K562 (cell line): ENCODE results near the gene SLC9A3. TPM values are rescaled to one million over a fixed set of nuclear protein-coding genes. Genes with fewer than 3 reads are reported as not detected.

ENCODE experiments used
- ATAC-seq: fragments of 200-7000 bp; cut with Tn5 transposase; 3 replicates; pipeline ENCODE4 v1.9.1; 2020; ENCODE audit warnings: moderate library complexity
- BruUV-seq: library from RNA; stranded (reverse); fragments of 400-500 nt; replicated peaks from 2 replicates; lab custom pipeline; 2021; lab: Mats Ljungman, UMichigan
- CTCF ChIA-PET: fragments of 300-600 bp; formaldehyde crosslinking; extraction: SDS; loops from one replicate; lab custom pipeline; 2021; ENCODE audit warnings: low intra/inter-chr PET ratio; lab: Yijun Ruan, JAX
- POLR2A ChIA-PET: fragments of 300-600, 350-650 bp; sonication (Branson Sonifier 250); formaldehyde crosslinking; extraction: SDS; loops from one replicate; lab custom pipeline; 2021; ENCODE audit warnings: antibody characterized with exemption, inconsistent platforms; lab: Yijun Ruan, JAX
- DNase-seq, 4 experiments: peaks; one replicate each; pipeline versions ENCODE4 v3.0.0 to v3.0.0-alpha.2; 2011 to 2018; ENCODE audit warnings: low spot score in 3 of 4, mixed read lengths in 3 of 4; ENCODE audit errors: extremely low read depth in 1 of 4
- FAIRE-seq: peaks from 2 replicates; lab custom pipeline; 2011; peaks lifted over from hg19 to GRCh38; lab: Jason Lieb, UNC
- H2AFZ ChIP-seq: 2 replicates; pipeline ENCODE4 v1.6.0; 2011; ENCODE audit warnings: low read depth, low read length, control low read depth, inconsistent platforms
- H3K27ac ChIP-seq: fragments of 200-600 bp; 3 replicates; pipeline ENCODE4 v1.8.0; 2011; ENCODE audit warnings: low read depth, mild to moderate bottlenecking, control low read depth, inconsistent platforms, low read length, moderate library complexity, mixed read lengths; ENCODE audit errors: extremely low read depth
- H3K27me3 ChIP-seq, 2 experiments: fragments of 300-600 bp in 1 of 2; 2 replicates in 1 of 2; 3 replicates in 1 of 2; pipeline versions ENCODE4 v1.6.0 to v1.8.0; 2011; ENCODE audit warnings: inconsistent platforms in 2 of 2, low read length in 2 of 2, mild to moderate bottlenecking in 1 of 2, mixed read lengths in 1 of 2, moderate library complexity in 1 of 2; ENCODE audit not compliant: control insufficient read depth in 2 of 2, insufficient read depth in 2 of 2
- H3K36me3 ChIP-seq: fragments of 300-600 bp; 3 replicates; pipeline ENCODE4 v1.8.0; 2011; ENCODE audit warnings: mild to moderate bottlenecking, low read length, inconsistent platforms; ENCODE audit not compliant: control insufficient read depth, insufficient read depth
- H3K4me1 ChIP-seq, 2 experiments: fragments of 200-600 bp in 1 of 2; replicated peaks in 1 of 2; 2 replicates in 1 of 2; 3 replicates in 1 of 2; pipeline versions ENCODE4 v1.5.1 to v1.8.0; 2011; ENCODE audit warnings: inconsistent platforms in 2 of 2, low read length in 2 of 2, mild to moderate bottlenecking in 1 of 2, mixed read lengths in 1 of 2, moderate library complexity in 1 of 2; ENCODE audit not compliant: control insufficient read depth in 2 of 2, insufficient read depth in 2 of 2
- H3K4me2 ChIP-seq: 2 replicates; pipeline ENCODE4 v1.6.1; 2011; ENCODE audit warnings: low read length, control low read depth, inconsistent platforms, mixed read lengths; ENCODE audit not compliant: insufficient read depth
- H3K4me3 ChIP-seq: fragments of 200-600 bp; sonication (generic), shearing (Covaris generic); 2 replicates; pipeline ENCODE4 v1.5.1; 2016; ENCODE audit warnings: control low read depth, inconsistent platforms
- H3K79me2 ChIP-seq: fragments of 200-600 bp; 3 replicates; pipeline ENCODE4 v1.8.0; 2011; ENCODE audit warnings: low read length, inconsistent platforms; ENCODE audit not compliant: control insufficient read depth, insufficient read depth
- H3K9ac ChIP-seq, 2 experiments: 2 replicates each; pipeline versions ENCODE4 v1.6.0 to v1.6.1; 2011; ENCODE audit warnings: low read depth in 2 of 2, low read length in 2 of 2, control low read depth in 1 of 2, inconsistent platforms in 1 of 2, mild to moderate bottlenecking in 1 of 2, mixed read lengths in 1 of 2; ENCODE audit not compliant: insufficient read depth in 1 of 2
- H3K9me1 ChIP-seq: one replicate; pipeline ENCODE4 v1.6.0; 2011; ENCODE audit warnings: inconsistent platforms, mild to moderate bottlenecking, low read length, moderate library complexity; ENCODE audit not compliant: control insufficient read depth, insufficient read depth
- H3K9me3 ChIP-seq: replicated peaks from 2 replicates; pipeline ENCODE4 v1.5.1; 2011; ENCODE audit warnings: low read depth, low read length, inconsistent platforms; ENCODE audit not compliant: control insufficient read depth, insufficient read depth
- H4K20me1 ChIP-seq: replicated peaks from 2 replicates; pipeline ENCODE4 v1.6.1; 2011; ENCODE audit warnings: low read length, inconsistent platforms, mixed read lengths; ENCODE audit not compliant: control insufficient read depth, insufficient read depth
- CREBBP ChIP-seq: IDR thresholded peaks from one replicate; pipeline ENCODE4 v1.6.1; 2012; ENCODE audit warnings: low read depth, mild to moderate bottlenecking, control low read depth, inconsistent platforms, low read length
- DACH1 ChIP-seq: fragments of 450-650 bp; IDR thresholded peaks from 2 replicates; pipeline ENCODE4 v1.6.1; 2018; ENCODE audit not compliant: partially characterized antibody
- DDX20 ChIP-seq: fragments of 450-650 bp; IDR thresholded peaks from 2 replicates; pipeline ENCODE4 v1.6.1; 2016; ENCODE audit warnings: missing genetic modification characterization, low read depth, mild to moderate bottlenecking, missing compliant biosample characterization, moderate library complexity
- GTF2E2 ChIP-seq: fragments of 200-800 bp; sonication (Bioruptor generic); IDR thresholded peaks from 2 replicates; pipeline ENCODE4 v1.6.1; 2016; ENCODE audit warnings: missing genetic modification characterization, missing compliant biosample characterization
- PHF20 ChIP-seq: fragments of 450-650 bp; IDR thresholded peaks from 2 replicates; pipeline ENCODE4 v1.6.1; 2018; ENCODE audit not compliant: partially characterized antibody
- ZNF77 ChIP-seq: fragments of 250-450 bp; sonication (Bioruptor Pico); IDR thresholded peaks from 2 replicates; pipeline ENCODE4 v1.5.0; 2020
- ZNF79 ChIP-seq: fragments of 250-450 bp; sonication (Bioruptor Pico); IDR thresholded peaks from 2 replicates; pipeline ENCODE4 v1.4.0; 2020; ENCODE audit warnings: low read depth, mild to moderate bottlenecking, moderate library complexity
- WGBS: fragments of 100-300 bp; shearing (Covaris generic); methylation state at CpG from one replicate; pipeline ENCODE4 v1.1.6; 2016; ENCODE audit warnings: low coverage, mixed read lengths; ENCODE audit not compliant: insufficient coverage; ENCODE audit errors: missing lambda C conversion rate; 5-methylcytosine and 5-hydroxymethylcytosine counted together
- in situ Hi-C: fragments of 300-500 bp; cut with MboI; formaldehyde crosslinking; loops from 4 replicates; pipeline ENCODE4 v1.15.0; 2018; ENCODE audit warnings: inconsistent platforms, mixed read lengths
- intact Hi-C: fragments of 100-400 bp; cut with micrococcal nuclease; formaldehyde crosslinking; loops from 2 replicates; pipeline ENCODE4 v1.14.2; 2022
- polyA plus RNA-seq, 8 experiments: library from polyadenylated mRNA; depleted of rRNA in 4 of 8; stranded (reverse) in 5 of 8; unstranded in 3 of 8; fragments of >200 nt; fragmentation: Nextera tagmentation in 2 of 8; fragmentation: Illumina TruSeq in 1 of 8; extraction: Ambion mirVana in 2 of 8; extraction: Trizol in 1 of 8; gene quantifications; 2 replicates each; pipeline versions ENCODE4 v1.2.1 to v1.2.3, GENCODE V29; 2011 to 2014; ENCODE audit warnings: inconsistent platforms in 1 of 8, missing spikeins in 1 of 8
- total RNA-seq, 7 experiments: library from RNA; depleted of rRNA in 6 of 7; stranded (reverse); fragments of >200 nt in 6 of 7; fragmentation: Illumina TruSeq in 2 of 7; extraction: Trizol in 2 of 7; gene quantifications; 2 replicates each; pipeline versions ENCODE4 v1.2.1 to v1.2.3, GENCODE V29; 2011 to 2021; ENCODE audit warnings: low replicate concordance in 1 of 7
- TF ChIP-seq, protein P1 (sequence below): sonication (generic); formaldehyde crosslinking; IDR thresholded peaks from 2 replicates; pipeline ENCODE4 v1.8.0; 2022; ENCODE audit warnings: missing genetic modification reagents, mild to moderate bottlenecking, borderline replicate concordance
- TF ChIP-seq, protein P2 (sequence below): fragments of 250-450 bp; sonication (Bioruptor Pico); IDR thresholded peaks from 2 replicates; pipeline ENCODE4 v1.4.0; 2020; ENCODE audit warnings: mild to moderate bottlenecking, moderate library complexity
- TF ChIP-seq, protein P3 (sequence below): fragments of 450-650 bp; IDR thresholded peaks from 2 replicates; pipeline ENCODE4 v1.6.1; 2016; ENCODE audit warnings: low read depth

The SLC9A3 gene
- total and polyA plus RNA-seq, 9 of the 15 experiments (the other 6 are each of a cell fraction or from before 2014, with no cell fraction given) = 1.5 to 5.8 (median 3.7) TPM; not detected in 2

DNA sequence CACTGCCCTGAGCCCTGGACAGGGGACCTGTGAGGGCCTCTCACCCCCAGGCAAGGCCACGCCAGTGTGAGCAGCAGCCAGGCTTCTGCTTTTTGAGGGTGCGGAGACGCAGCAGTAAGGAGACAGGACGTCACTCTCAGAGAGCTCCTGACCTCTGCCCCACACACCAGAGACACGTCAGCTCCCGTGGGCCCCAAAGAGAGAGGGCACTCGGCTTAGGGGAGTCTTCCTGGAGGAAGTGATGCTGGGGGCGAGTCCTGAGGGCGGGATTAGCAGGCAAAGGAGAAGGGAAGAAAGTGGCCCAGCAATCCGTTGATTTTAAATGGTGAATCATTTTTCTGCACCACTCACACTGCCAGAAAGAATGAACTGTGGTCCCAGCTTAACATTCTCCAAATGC, 24.0 kb upstream of the SLC9A3 start:
- CTCF ChIA-PET = no interaction called here
- WGBS = under 1% methylated on average over 10 of the region's 10 CpGs
- no peaks in the 10 kb centered on the region for H3K9me3 ChIP-seq
- no peak overlapping the region for H3K27ac ChIP-seq
- peak overlapping the region in 1 of 2 experiments; percentile 41; a peak in 1 of 4 replicates for H3K9ac ChIP-seq
- H3K36me3 ChIP-seq = no peaks in the 10 kb centered on the region
- FAIRE-seq (no peak), ATAC-seq (no peak), DNase-seq (no peak)
- H2AFZ ChIP-seq = no peak overlapping the region
- H3K4me1 ChIP-seq = peaks cover 0 to 23% of the 10 kb centered on the region in 2 experiments; a peak in 2 of 5 replicates
- no peaks in the 10 kb centered on the region for H3K9me1 ChIP-seq
- no TSS peak for BruUV-seq
- POLR2A ChIA-PET = interaction anchor here (0.6 kb wide), 1 partner anchor 32 kb away, joined by 3 read pairs; no protein-coding TSS in a partner anchor
- peaks cover 4% of the 10 kb centered on the region; the same call in 1 of the 2 replicates for H4K20me1 ChIP-seq
- peaks cover 16 to 31% of the 10 kb centered on the region in 2 experiments; a peak in 4 of 5 replicates for H3K27me3 ChIP-seq
- in situ Hi-C loops = no loop called here
- no peak overlapping the region for H3K4me3 ChIP-seq
- H3K79me2 ChIP-seq = no peaks in the 10 kb centered on the region
- intact Hi-C loops = no loop called here
- H3K4me2 ChIP-seq = no peak overlapping the region
- TF ChIP-seq ZNF79 (CRISPR knock-in tag) = no peak
- TF ChIP-seq, protein P1, sequence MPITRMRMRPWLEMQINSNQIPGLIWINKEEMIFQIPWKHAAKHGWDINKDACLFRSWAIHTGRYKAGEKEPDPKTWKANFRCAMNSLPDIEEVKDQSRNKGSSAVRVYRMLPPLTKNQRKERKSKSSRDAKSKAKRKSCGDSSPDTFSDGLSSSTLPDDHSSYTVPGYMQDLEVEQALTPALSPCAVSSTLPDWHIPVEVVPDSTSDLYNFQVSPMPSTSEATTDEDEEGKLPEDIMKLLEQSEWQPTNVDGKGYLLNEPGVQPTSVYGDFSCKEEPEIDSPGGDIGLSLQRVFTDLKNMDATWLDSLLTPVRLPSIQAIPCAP = no peak
- TF ChIP-seq DACH1 = no peak
- TF ChIP-seq ZNF77 (CRISPR knock-in tag) = no peak
- no peak for TF ChIP-seq PHF20
- TF ChIP-seq, protein P2, sequence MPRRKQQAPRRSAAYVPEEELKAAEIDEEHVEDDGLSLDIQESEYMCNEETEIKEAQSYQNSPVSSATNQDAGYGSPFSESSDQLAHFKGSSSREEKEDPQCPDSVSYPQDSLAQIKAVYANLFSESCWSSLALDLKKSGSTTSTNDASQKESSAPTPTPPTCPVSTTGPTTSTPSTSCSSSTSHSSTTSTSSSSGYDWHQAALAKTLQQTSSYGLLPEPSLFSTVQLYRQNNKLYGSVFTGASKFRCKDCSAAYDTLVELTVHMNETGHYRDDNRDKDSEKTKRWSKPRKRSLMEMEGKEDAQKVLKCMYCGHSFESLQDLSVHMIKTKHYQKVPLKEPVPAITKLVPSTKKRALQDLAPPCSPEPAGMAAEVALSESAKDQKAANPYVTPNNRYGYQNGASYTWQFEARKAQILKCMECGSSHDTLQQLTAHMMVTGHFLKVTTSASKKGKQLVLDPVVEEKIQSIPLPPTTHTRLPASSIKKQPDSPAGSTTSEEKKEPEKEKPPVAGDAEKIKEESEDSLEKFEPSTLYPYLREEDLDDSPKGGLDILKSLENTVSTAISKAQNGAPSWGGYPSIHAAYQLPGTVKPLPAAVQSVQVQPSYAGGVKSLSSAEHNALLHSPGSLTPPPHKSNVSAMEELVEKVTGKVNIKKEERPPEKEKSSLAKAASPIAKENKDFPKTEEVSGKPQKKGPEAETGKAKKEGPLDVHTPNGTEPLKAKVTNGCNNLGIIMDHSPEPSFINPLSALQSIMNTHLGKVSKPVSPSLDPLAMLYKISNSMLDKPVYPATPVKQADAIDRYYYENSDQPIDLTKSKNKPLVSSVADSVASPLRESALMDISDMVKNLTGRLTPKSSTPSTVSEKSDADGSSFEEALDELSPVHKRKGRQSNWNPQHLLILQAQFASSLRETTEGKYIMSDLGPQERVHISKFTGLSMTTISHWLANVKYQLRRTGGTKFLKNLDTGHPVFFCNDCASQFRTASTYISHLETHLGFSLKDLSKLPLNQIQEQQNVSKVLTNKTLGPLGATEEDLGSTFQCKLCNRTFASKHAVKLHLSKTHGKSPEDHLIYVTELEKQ (CRISPR knock-in tag) = no peak
- TF ChIP-seq CREBBP = no peak
- TF ChIP-seq, protein P3, sequence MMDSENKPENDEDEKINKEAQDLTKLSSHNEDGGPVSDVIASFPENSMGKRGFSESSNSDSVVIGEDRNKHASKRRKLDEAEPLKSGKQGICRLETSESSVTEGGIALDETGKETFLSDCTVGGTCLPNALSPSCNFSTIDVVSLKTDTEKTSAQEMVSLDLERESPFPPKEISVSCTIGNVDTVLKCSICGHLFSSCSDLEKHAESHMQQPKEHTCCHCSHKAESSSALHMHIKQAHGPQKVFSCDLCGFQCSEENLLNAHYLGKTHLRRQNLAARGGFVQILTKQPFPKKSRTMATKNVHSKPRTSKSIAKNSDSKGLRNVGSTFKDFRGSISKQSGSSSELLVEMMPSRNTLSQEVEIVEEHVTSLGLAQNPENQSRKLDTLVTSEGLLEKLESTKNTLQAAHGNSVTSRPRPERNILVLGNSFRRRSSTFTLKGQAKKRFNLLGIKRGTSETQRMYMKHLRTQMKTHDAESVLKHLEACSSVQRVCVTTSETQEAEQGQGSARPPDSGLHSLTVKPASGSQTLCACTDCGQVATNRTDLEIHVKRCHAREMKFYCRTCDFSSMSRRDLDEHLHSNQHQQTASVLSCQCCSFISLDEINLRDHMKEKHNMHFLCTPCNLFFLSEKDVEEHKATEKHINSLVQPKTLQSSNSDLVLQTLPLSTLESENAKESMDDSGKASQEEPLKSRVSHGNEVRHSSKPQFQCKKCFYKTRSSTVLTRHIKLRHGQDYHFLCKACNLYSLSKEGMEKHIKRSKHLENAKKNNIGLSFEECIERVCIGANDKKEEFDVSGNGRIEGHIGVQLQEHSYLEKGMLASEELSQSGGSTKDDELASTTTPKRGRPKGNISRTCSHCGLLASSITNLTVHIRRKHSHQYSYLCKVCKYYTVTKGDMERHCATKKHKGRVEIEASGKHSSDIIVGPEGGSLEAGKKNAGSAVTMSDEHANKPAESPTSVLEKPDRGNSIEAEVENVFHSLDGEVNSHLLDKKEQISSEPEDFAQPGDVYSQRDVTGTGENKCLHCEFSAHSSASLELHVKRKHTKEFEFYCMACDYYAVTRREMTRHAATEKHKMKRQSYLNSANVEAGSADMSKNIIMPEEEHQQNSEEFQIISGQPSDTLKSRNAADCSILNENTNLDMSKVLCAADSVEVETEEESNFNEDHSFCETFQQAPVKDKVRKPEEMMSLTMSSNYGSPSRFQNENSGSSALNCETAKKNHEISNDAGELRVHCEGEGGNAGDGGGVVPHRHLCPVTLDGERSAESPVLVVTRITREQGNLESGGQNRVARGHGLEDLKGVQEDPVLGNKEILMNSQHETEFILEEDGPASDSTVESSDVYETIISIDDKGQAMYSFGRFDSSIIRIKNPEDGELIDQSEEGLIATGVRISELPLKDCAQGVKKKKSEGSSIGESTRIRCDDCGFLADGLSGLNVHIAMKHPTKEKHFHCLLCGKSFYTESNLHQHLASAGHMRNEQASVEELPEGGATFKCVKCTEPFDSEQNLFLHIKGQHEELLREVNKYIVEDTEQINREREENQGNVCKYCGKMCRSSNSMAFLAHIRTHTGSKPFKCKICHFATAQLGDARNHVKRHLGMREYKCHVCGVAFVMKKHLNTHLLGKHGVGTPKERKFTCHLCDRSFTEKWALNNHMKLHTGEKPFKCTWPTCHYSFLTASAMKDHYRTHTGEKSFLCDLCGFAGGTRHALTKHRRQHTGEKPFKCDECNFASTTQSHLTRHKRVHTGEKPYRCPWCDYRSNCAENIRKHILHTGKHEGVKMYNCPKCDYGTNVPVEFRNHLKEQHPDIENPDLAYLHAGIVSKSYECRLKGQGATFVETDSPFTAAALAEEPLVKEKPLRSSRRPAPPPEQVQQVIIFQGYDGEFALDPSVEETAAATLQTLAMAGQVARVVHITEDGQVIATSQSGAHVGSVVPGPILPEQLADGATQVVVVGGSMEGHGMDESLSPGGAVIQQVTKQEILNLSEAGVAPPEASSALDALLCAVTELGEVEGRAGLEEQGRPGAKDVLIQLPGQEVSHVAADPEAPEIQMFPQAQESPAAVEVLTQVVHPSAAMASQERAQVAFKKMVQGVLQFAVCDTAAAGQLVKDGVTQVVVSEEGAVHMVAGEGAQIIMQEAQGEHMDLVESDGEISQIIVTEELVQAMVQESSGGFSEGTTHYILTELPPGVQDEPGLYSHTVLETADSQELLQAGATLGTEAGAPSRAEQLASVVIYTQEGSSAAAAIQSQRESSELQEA = no peak
- TF ChIP-seq GTF2E2 = no peak
- no peak for TF ChIP-seq DDX20 (tag)
